Measurements from ENCODE around the gene ABL2. TPM values are rescaled to one million over a fixed set of nuclear protein-coding genes. Genes with fewer than 3 reads are reported as not detected.

The ABL2 gene
- total and polyA plus RNA-seq, 9 of the 15 experiments (the other 6 are each of a cell fraction or from before 2014, with no cell fraction given): 1.4 to 15.0 (median 8.6) TPM

- CTCF ChIA-PET (ENCODE audit: low intra/inter-chr PET ratio): no interaction called here
- POLR2A ChIA-PET: interaction anchor here (1.9 kb wide), 1 partner anchor 12 kb away, joined by 6 read pairs; the partner anchor contains the start of gene TOR3A
- no peaks in the 10 kb centered on the region for H3K79me2 ChIP-seq (ENCODE audit: control insufficient read depth, insufficient read depth, low read length)
- WGBS (ENCODE audit: insufficient coverage, low coverage, missing lambda C conversion rate): 92% methylated on average over 5 of the region's 5 CpGs
- no peaks in the 10 kb centered on the region for H3K27me3 ChIP-seq (ENCODE audit: control insufficient read depth in 2 of 2, insufficient read depth in 2 of 2, low read length in 2 of 2)
- H3K36me3 ChIP-seq (ENCODE audit: control insufficient read depth, insufficient read depth, low read length): peaks cover 79% of the 10 kb centered on the region
- ATAC-seq (no peak), DNase-seq (ENCODE audit: extremely low read depth in 1 of 4, low spot score in 3 of 4) (no peak), FAIRE-seq (no peak)
- H4K20me1 ChIP-seq (replicated peaks; ENCODE audit: control insufficient read depth, insufficient read depth, low read length): no peaks in the 10 kb centered on the region
- H3K4me3 ChIP-seq: no peak overlapping the region
- TF ChIP-seq UBTF (IDR thresholded peaks at IDR 0.05; ENCODE audit: borderline replicate concordance in 1 of 2, low read depth in 2 of 2, low read length in 2 of 2): no peak
- TF ChIP-seq ZBED1 (IDR thresholded peaks at IDR 0.05): no peak
- TF ChIP-seq MAFK (IDR thresholded peaks at IDR 0.05; ENCODE audit: low read length): no peak
- no peak for TF ChIP-seq XRCC5 (IDR thresholded peaks at IDR 0.05; ENCODE audit: low read depth, low read length)
- no peak for TF ChIP-seq XRCC4 (IDR thresholded peaks at IDR 0.05; ENCODE audit: extremely low read depth, insufficient read depth, insufficient read length)
- TF ChIP-seq ZNF398 (CRISPR knock-in tag; IDR thresholded peaks at IDR 0.05): no peak
- TF ChIP-seq ZNF518B (CRISPR knock-in tag; IDR thresholded peaks at IDR 0.05): no peak
- TF ChIP-seq ZHX1 (conservative IDR thresholded peaks at IDR 0.05; ENCODE audit: low read length): no peak
- intact Hi-C loops (cut with micrococcal nuclease) (no loop called here), in situ Hi-C loops (cut with MboI) (no loop called here)
- BruUV-seq (replicated peaks): no TSS peak
- no peaks in the 10 kb centered on the region for H3K9me3 ChIP-seq (replicated peaks; ENCODE audit: control insufficient read depth, insufficient read depth, low read depth, low read length)
- no peak overlapping the region for H2AFZ ChIP-seq (ENCODE audit: low read depth, low read length)
- no peak overlapping the region for H3K27ac ChIP-seq (ENCODE audit: extremely low read depth, low read depth, low read length)
- no peaks in the 10 kb centered on the region for H3K9me1 ChIP-seq (ENCODE audit: control insufficient read depth, insufficient read depth, low read length)
- H3K4me1 ChIP-seq (replicated peaks in 1 of 2; ENCODE audit: control insufficient read depth in 2 of 2, insufficient read depth in 2 of 2, low read length in 2 of 2): 0 out of 5 replicates have a peak, but pooled peaks cover 0 to under 1% of the 10 kb centered on the region in 2 experiments
- no peak overlapping the region for H3K4me2 ChIP-seq (ENCODE audit: insufficient read depth, low read length)
- H3K9ac ChIP-seq (ENCODE audit: insufficient read depth in 1 of 2, low read depth in 2 of 2, low read length in 2 of 2): no peak overlapping the region
Observed at GRCh38 chr1:179094818-179095217, 134.7 kb downstream of the ABL2 start.
